Heart right ventricle (tissue), 16 donors: Measurements from ENCODE around the gene ROBO1. TPM values are rescaled to one million over a fixed set of nuclear protein-coding genes. Genes with fewer than 3 reads are reported as not detected.

Source experiments
- ATAC-seq, 8 donors: fragments of 200-7000 bp; cut with Tn5 transposase; one replicate each; pipeline ENCODE4 v1.9.1; 2020; ENCODE audit warnings: mild to moderate bottlenecking in 8 of 8, moderate library complexity in 8 of 8, moderate number of reproducible peaks in 1 of 8
- DNase-seq, 2 donors: peaks; one replicate each; pipeline ENCODE4 v3.0.0-alpha.2; 2020
- H3K27ac ChIP-seq, 10 donors: fragments of 200-600 bp; sonication (generic) in 2 of 10; one replicate each; pipeline versions ENCODE4 v1.5.0 to v1.8.0; 2020 to 2022; ENCODE audit warnings: mild to moderate bottlenecking in 3 of 10
- H3K27me3 ChIP-seq, 7 donors: fragments of 200-600 bp; one replicate each; pipeline ENCODE4 v1.8.0; 2021 to 2022; ENCODE audit warnings: mild to moderate bottlenecking in 2 of 7
- H3K36me3 ChIP-seq, 9 donors: fragments of 200-600 bp; sonication (generic) in 1 of 9; one replicate each; pipeline versions ENCODE4 v1.5.0 to v1.8.0; 2020 to 2022; ENCODE audit warnings: mild to moderate bottlenecking in 2 of 9
- H3K4me1 ChIP-seq, 9 donors: fragments of 200-600 bp; sonication (generic) in 1 of 9; one replicate each; pipeline versions ENCODE4 v1.5.0 to v1.8.0; 2020 to 2022; ENCODE audit warnings: mild to moderate bottlenecking in 4 of 9
- H3K4me3 ChIP-seq, 10 donors: fragments of 200-600 bp; sonication (generic) in 2 of 10; one replicate each; pipeline versions ENCODE4 v1.5.0 to v1.8.0; 2020 to 2022; ENCODE audit warnings: mild to moderate bottlenecking in 7 of 10, moderate library complexity in 2 of 10
- H3K9me3 ChIP-seq, 11 donors: fragments of 200-600 bp in 10 of 11; sonication (generic) in 2 of 11; one replicate each; pipeline versions ENCODE4 v1.5.0 to v1.8.0; 2013 to 2022; ENCODE audit warnings: mild to moderate bottlenecking in 2 of 11, control low read depth in 1 of 11, moderate library complexity in 1 of 11
- CTCF ChIP-seq, 9 donors: fragments of 200-600 bp; sonication (generic) in 2 of 9; IDR thresholded peaks; one replicate each; pipeline versions ENCODE4 v1.5.0 to v1.8.0; 2021 to 2022; ENCODE audit warnings: antibody characterized with exemption in 9 of 9, mild to moderate bottlenecking in 5 of 9, moderate library complexity in 1 of 9
- WGBS, 2 donors: extraction: QIAGEN DNeasy Blood & Tissue Kit; methylation state at CpG; one replicate each; pipeline ENCODE4 v1.1.7; 2013; ENCODE audit warnings: inconsistent platforms in 1 of 2; 5-methylcytosine and 5-hydroxymethylcytosine counted together
- intact Hi-C, 10 donors: fragments of 100-400 bp; cut with DNase I; formaldehyde crosslinking; loops; one replicate each; pipeline versions ENCODE4 v1.11.1 to v1.14.2; 2022
- polyA plus RNA-seq, 2 donors: library from polyadenylated mRNA; stranded (reverse); fragments of 200-250 nt; gene quantifications; one replicate each; pipeline ENCODE4 v1.2.3, GENCODE V29; 2013
- total RNA-seq, 10 donors: library from RNA; stranded (reverse); fragmentation: NEBNext Ultra II Directional in 3 of 10; extraction: Animal tissue kit (Norgen Biotek cat#: 25700) in 3 of 10; gene quantifications; one replicate each; pipeline versions ENCODE4 v1.2.1 to v1.2.4, GENCODE V29; 2021 to 2023
- donor health status: Arrhythmogenic right ventricular cardiomyopathy.
- donor health status: ischemic (EF 13 %, LVEDD 7.1; RV severe dilation, severe dysfunction).
- donor health status: healthy with polysubstance abuse.
- donor health status: DM: no; HTN: yes; CAD: no.
- donor health status: DM: no; HTN: no; CAD: no.
- donor health status: ischemic (EF 25% LVEDD 6.9; RV normal size, moderate dysfunction).
- donor health status: ischemic (EF 25% LVEDD 5.7; RV mildly dilated, moderate dysfunction).
- donor health status: healthy.
- donor health status: DM: yes; HTN: yes; CAD: no.
- donor health status: Ischemic cardiomyopathy.
- donor health status: ischemic (EF 35%, LVEDD 5.7; RV mildly dilated, moderate dysfunction).
- donor health status: nonischemic (EF 11% LVEDD 7.7; RV severe dilation, severe dysfunction).
- donor health status: DM: yes; HTN: yes; CAD: no.
- donor health status: PGD.
- donor health status: ischemic (EF 29% LVEDD 5.4; RV normal size, mild dysfunction).
- donor health status: nonischemic (EF 23%, LVEDD 6.1; RV moderate dilation, normal function).

ROBO1 gene
- total and polyA plus RNA-seq, 12 donors, result 2.8 to 13.9 (median 5.6) TPM

GRCh38 chr3:78794431-78794830, 973.4 kb downstream of the ROBO1 start:
- H3K4me1 ChIP-seq, result no peaks in the 10 kb centered on the region
- DNase-seq (no peak), ATAC-seq (no peak)
- no peak overlapping the region for H3K27ac ChIP-seq
- H3K4me3 ChIP-seq, result no peak overlapping the region
- no peaks in the 10 kb centered on the region for H3K36me3 ChIP-seq
- H3K9me3 ChIP-seq, result no peaks in the 10 kb centered on the region
- no peaks in the 10 kb centered on the region for H3K27me3 ChIP-seq
- intact Hi-C loops, result no loop called here
- WGBS, 2 donors, result 77 to 93% methylated on average over 1 of the region's 1 CpG
- TF ChIP-seq CTCF (IDR thresholded peaks at IDR 0.05), result no peak

- no peak for TF ChIP-seq CTCF (IDR thresholded peaks at IDR 0.05)
- Histone ChIP-seq H3K27me3 (no peaks in the 10 kb centered on the region), H3K4me3 (no peak overlapping the region), H3K4me1 (no peaks in the 10 kb centered on the region), H3K36me3 (no peaks in the 10 kb centered on the region), H3K27ac (no peak overlapping the region), H3K9me3 (no peaks in the 10 kb centered on the region)
- DNase-seq, result no peak
- 86 to 97% methylated on average over 1 of the region's 1 CpG for WGBS, 2 donors
- intact Hi-C loops, result no loop called here
- no peak for ATAC-seq
Measured at GRCh38 chr3:78792733-78793132, 975.1 kb downstream of the ROBO1 start.

- ATAC-seq (no peak), DNase-seq (no peak)
- WGBS, 2 donors, result 96 to 97% methylated on average over 1 of the region's 1 CpG
- Histone ChIP-seq H3K9me3 (no peaks in the 10 kb centered on the region), H3K27me3 (no peaks in the 10 kb centered on the region), H3K4me3 (no peak overlapping the region), H3K36me3 (no peaks in the 10 kb centered on the region), H3K27ac (no peak overlapping the region), H3K4me1 (no peaks in the 10 kb centered on the region)
- intact Hi-C loops, result no loop called here
- no peak for TF ChIP-seq CTCF (IDR thresholded peaks at IDR 0.05)
Measured at GRCh38 chr3:78792212-78792611, 975.6 kb downstream of the ROBO1 start.

- H3K27me3 ChIP-seq, result no peaks in the 10 kb centered on the region
- 54 to 60% methylated on average over 3 of the region's 3 CpGs for WGBS, 2 donors
- no peaks in the 10 kb centered on the region for H3K4me1 ChIP-seq
- ATAC-seq, result no peak
- TF ChIP-seq CTCF (IDR thresholded peaks at IDR 0.05), result no peak
- H3K9me3 ChIP-seq, result no peaks in the 10 kb centered on the region
- intact Hi-C loops, result no loop called here
- H3K27ac ChIP-seq, result no peak overlapping the region
- no peak overlapping the region for H3K4me3 ChIP-seq
- no peaks in the 10 kb centered on the region for H3K36me3 ChIP-seq
- DNase-seq, result no peak
Measured at GRCh38 chr3:78791753-78792152, 976.0 kb downstream of the ROBO1 start.

GRCh38 chr3:78788839-78789238, 979.0 kb downstream of the ROBO1 start:
- Histone ChIP-seq H3K36me3 (no peaks in the 10 kb centered on the region), H3K27ac (no peak overlapping the region), H3K4me3 (no peak overlapping the region), H3K4me1 (no peaks in the 10 kb centered on the region), H3K27me3 (no peaks in the 10 kb centered on the region), H3K9me3 (no peaks in the 10 kb centered on the region)
- DNase-seq (no peak), ATAC-seq (no peak)
- no peak for TF ChIP-seq CTCF (IDR thresholded peaks at IDR 0.05)
- intact Hi-C loops, result no loop called here
- WGBS, 2 donors, result 92 to 96% methylated on average over 2 of the region's 2 CpGs
